Ammon's horn (tissue), 1 donor: ENCODE results near the gene ACTMAP.
"Not testable (repeated sequence)": the region's sequence is repeated elsewhere in the genome, so short reads cannot be mapped to it uniquely, and the experiment has no call there.

Source experiments
- DNase-seq: peaks from one replicate; pipeline ENCODE4 v3.0.0-alpha.2; 2016; ENCODE audit warnings: low spot score

The ACTMAP gene, protein sequence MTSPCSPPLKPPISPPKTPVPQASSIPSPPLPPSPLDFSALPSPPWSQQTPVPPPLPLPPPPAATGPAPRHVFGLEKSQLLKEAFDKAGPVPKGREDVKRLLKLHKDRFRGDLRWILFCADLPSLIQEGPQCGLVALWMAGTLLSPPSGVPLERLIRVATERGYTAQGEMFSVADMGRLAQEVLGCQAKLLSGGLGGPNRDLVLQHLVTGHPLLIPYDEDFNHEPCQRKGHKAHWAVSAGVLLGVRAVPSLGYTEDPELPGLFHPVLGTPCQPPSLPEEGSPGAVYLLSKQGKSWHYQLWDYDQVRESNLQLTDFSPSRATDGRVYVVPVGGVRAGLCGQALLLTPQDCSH

DNA sequence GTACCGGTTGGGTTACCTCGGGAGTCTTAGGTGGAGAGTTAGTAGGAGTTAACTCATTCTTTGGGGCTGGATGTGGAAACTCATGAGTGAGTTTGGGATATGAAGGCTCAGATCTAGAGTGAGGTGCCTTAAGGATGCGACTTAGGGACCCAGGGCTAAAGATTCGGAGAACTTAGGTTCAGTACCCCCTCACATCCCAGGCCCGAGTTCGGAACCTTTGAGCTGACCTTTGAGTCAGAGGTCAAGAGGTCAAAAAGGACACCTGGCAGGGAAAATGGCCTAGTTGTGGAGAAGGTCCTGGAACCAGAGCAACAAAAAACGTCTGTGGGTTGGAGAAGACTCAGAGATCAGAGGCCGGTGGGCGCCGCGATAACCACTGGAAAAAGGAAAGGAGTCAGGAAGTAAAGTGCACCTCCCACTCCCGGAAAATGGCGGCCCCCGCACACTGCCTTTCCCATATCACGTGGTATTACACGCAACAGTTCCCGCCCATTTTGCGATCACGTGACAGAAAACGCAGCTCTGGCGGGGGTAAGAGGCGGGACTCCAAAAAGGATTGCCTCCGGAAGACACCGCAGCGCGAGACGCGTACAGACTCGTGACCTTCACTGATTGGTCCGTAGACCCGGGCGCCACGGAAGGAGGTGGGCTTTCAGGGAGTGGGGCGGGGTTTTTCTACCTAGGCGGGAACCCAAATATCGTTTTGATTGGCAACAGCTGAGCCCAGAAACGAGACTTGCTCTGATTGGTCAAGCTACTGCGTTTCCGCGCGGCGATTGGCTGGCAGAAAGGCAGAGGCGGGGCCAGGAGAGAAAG lies at the start of gene ACTMAP:
TSS of gene ACTMAP (minus strand) at position 420 of the 816 bp plus-strand sequence. CDS start 674 bp downstream, outside the sequence.
- peak; percentile 100 for DNase-seq

- DNase-seq: peak; percentile 24
Measured at GRCh38 chr19:40799558-40800338, 49.5 kb upstream of the ACTMAP start.

- peak; percentile 100 for DNase-seq
Measured at GRCh38 chr19:40798683-40799557, 48.6 kb upstream of the ACTMAP start, which contains the start of gene EGLN2. Gene EGLN2, plus strand, starts transcription at chr19:40799191. Its CDS starts 1,382 bp downstream, at chr19:40800573.

DNA sequence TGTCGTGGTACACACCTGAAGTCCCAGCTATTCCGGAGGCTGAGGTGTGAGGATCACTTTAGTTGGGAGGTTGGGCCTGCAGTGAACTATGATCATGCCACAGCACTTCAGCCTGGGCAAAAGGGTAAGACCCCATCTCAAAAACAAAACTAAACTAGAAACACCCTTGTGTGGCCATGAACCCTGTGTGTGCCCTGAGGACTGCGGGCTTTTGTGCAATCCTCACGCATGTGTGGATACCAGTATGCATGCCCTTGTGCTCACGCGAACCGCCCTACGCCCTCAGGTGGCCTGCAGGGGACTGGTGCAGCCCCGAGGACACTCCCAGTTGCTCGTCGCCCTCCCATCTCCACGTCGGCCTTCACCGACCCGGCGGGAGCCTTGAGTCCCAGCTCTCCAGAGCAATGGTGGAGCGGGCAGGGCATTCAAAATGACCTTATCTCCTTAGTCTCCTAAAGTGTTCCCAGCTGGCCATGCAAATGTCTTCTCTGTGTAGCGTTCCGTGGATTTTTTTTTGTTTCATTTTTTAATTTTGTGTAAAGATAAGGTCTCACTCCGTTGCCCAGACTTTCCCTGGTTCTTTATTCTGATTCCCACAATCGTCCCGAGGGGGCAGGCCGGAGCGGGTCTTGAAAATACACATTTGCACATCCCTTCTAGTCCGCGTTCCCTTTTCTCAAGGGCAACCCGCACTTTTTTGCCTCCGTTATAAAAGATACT lies 47.8 kb upstream of the ACTMAP start:
- DNase-seq: peak; percentile 57

GRCh38 chr19:40797166-40797962 lies 47.1 kb upstream of the ACTMAP start:
- no peak for DNase-seq

GRCh38 chr19:40791996-40792395 lies 41.7 kb upstream of the ACTMAP start:
- no peak for DNase-seq

GRCh38 chr19:40791349-40791748 lies 41.1 kb upstream of the ACTMAP start:
- peak; percentile 18 for DNase-seq

GRCh38 chr19:40786060-40787037 lies 36.1 kb upstream of the ACTMAP start:
- DNase-seq: no peak

DNA sequence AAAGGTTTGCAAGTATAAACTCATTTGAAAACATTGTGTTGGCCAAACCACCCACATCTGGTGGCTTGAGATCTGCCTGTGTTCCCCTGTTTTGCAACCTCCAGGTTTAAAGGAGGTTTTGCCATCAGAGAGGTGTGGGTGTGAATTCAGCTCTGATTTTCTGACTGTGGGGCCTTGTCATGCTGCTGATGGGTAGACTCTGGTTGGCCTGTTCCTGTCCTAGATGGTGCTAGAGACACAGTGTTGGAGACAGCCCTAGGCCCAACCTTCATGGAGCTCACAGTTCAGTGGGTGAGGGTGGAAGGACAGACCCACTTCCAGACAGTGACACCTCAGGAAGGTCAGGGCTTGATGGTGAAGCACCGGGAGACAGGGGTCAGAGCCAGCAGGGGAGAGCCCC lies 35.2 kb upstream of the ACTMAP start:
- no peak for DNase-seq

GRCh38 chr19:40784146-40784545 lies 33.9 kb upstream of the ACTMAP start:
- DNase-seq: not testable (repeated sequence)

- DNase-seq: no peak
Measured at GRCh38 chr19:40783711-40784110, 33.4 kb upstream of the ACTMAP start.

GRCh38 chr19:40781140-40781539 lies 30.9 kb upstream of the ACTMAP start:
- DNase-seq: no peak

GRCh38 chr19:40780582-40780981 lies 30.3 kb upstream of the ACTMAP start:
- no peak for DNase-seq

DNA sequence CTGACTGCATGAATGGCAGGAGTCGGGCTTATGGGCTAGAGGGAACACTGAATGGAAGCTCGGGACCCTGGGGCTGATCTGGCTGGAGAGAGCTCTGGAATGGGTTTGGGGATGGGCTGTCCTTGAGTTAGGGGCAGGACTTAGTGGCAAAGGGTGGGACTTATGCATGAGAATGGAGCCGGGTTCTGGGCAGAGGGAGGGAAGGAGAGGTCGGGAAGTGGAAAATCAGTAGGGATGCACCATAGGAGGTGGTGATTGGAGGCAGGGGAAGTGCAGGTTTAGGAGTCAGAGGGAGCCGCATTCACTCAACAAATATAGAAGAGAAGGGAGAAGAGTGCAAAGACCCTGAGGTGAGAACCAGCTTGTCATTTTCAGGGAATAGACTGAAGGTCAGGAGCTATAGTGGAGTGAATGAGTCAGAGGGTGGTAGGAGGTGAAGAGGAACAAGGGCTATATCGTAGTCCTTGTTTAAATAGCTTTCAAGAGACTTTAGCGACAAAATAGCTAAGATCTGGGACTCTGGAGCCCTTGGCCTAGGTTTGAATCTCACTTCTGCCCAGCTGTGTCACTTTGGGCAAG lies 28.5 kb upstream of the ACTMAP start:
- no peak for DNase-seq

- peak; percentile 100 for DNase-seq
Measured at GRCh38 chr19:40777937-40778705, 27.8 kb upstream of the ACTMAP start, which contains the start of gene RAB4B. Gene RAB4B, plus strand, starts transcription at chr19:40778247. Its CDS starts 129 bp downstream, at chr19:40778376.

GRCh38 chr19:40777645-40777936 lies 27.3 kb upstream of the ACTMAP start:
- no peak for DNase-seq

DNA sequence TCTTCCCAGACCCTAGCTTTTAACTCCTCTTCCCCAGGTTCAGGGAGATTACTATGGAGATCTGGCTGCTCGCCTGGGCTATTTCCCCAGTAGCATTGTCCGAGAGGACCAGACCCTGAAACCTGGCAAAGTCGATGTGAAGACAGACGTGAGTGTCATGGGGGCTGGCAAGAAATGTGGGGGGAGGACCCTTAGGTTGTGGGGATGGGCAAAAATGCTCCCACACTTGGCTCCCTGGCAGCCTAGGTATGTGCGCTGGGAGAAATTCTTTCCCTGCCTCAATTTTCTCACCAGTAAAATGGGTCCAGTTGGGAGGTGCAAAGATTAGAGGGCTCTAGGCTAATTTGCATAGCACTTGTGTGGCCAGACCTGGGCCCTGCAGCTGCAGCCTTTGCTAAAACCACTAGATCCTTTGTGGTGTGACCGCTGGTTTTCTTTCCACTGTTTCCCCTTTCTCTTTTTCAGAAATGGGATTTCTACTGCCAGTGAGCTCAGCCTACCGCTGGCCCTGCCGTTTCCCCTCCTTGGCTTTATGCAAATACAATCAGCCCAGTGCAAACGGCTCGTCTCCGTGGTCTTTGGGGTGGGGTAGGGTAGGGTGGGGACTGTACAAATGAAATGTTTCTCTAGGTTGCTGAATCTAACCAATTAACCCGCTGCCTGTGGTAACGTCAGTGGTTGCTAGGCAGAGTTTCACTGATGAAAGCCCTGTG lies 26.8 kb upstream of the ACTMAP start:
- peak; percentile 98 for DNase-seq
